Activated T-helper 2 cell treated with anti-CD3 and anti-CD28 coated beads, Interferon-gamma antibody, Interleukin-2, Interleukin-4, amounts not matched to agents 10 μg/mL and 5 μg/mL and 100 μg/mL, durations not matched to agents 14 hours and 24 hours and 36 hours (primary cell): ENCODE measurements around the gene AKT1. TPM values are rescaled to one million over a fixed set of nuclear protein-coding genes. Genes with fewer than 3 reads are reported as not detected.

Experiments
- DNase-seq: peaks from one replicate; pipeline ENCODE4 v3.0.0; 2021; ENCODE audit warnings: low spot score
- H3K27ac Mint-ChIP-seq: one replicate; pipeline ENCODE4 v1.8.0; 2021; ENCODE audit warnings: mixed read lengths
- H3K27me3 Mint-ChIP-seq: one replicate; pipeline ENCODE4 v1.8.0; 2021; ENCODE audit warnings: low read depth, mixed read lengths
- H3K36me3 Mint-ChIP-seq: one replicate; pipeline ENCODE4 v1.8.0; 2021; ENCODE audit warnings: low read depth, mixed read lengths
- H3K4me1 Mint-ChIP-seq: one replicate; pipeline ENCODE4 v1.8.0; 2021; ENCODE audit warnings: low read depth, mixed read lengths
- H3K4me3 Mint-ChIP-seq: one replicate; pipeline ENCODE4 v1.8.0; 2021; ENCODE audit warnings: low read depth, mild to moderate bottlenecking, moderate library complexity, mixed read lengths
- H3K9me3 Mint-ChIP-seq: one replicate; pipeline ENCODE4 v1.8.0; 2021; ENCODE audit warnings: mixed read lengths
- intact Hi-C: fragments of 100-400 bp; cut with micrococcal nuclease; formaldehyde crosslinking; loops from one replicate; pipeline ENCODE4 v1.15.1; 2023
- total RNA-seq: library from RNA; stranded (reverse); gene quantifications from 2 replicates; pipeline ENCODE4 v1.2.3, GENCODE V29; 2022

The AKT1 gene
- total RNA-seq, 1 donor from 2014 or later, result 145 TPM

- H3K4me1 Mint-ChIP-seq, result peaks cover 5% of the 10 kb centered on the region
- no peak overlapping the region for H3K4me3 Mint-ChIP-seq
- no peak for DNase-seq
- H3K27ac Mint-ChIP-seq, result no peak overlapping the region
- H3K36me3 Mint-ChIP-seq, result no peaks in the 10 kb centered on the region
- intact Hi-C loops, result no loop called here
- H3K9me3 Mint-ChIP-seq, result no peaks in the 10 kb centered on the region
- no peaks in the 10 kb centered on the region for H3K27me3 Mint-ChIP-seq
Measured at GRCh38 chr14:104744484-104744883, 51.1 kb downstream of the AKT1 start.

DNA sequence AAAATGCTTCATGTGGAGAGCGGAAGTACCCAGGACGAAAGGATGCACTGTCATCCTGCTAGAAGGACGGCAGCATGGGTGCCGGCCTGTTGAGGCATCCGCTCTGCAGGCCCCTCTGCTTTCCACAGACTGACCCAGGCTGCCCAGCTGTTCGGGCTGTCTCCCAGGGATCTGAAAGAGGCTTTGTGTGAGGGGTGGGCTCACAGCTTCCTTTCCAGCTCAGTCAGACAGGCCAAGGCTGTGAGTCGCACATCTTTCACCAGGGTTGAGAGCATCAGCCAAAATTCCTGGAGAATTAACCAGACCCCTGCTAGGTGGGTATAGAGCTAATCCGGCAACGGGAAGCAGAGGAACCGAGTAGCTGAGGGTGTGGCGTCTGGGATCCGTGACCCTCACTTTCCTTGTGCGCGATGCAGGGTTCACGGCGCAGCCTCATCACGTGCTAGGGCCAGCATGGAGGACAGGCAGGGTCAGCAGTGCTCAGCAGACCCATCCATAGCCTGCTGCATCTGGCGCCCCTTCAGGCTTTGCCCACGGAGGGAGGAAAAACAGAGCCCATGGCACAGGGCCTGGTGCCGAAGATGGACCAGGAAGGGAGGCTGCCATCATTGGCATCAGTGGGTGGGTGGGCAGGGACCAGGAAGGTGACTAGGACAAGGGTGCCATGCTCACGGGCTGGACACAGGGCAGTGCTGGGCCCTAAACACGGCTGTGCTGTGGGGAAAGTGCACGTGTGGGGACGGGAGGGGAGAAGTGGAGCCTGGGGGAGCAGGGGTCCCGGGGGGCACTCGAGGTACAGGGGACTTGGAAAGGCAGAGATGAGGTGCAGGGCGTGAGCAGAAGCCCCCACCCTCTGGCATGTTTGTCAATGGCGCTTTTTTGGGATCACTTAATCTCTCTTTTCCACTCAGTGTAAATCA is 51.8 kb downstream of the AKT1 start:
- Mint-ChIP-seq H3K27ac (no peak overlapping the region), H3K4me3 (no peak overlapping the region), H3K4me1 (peaks cover 5% of the 10 kb centered on the region), H3K36me3 (no peaks in the 10 kb centered on the region), H3K27me3 (no peaks in the 10 kb centered on the region), H3K9me3 (no peaks in the 10 kb centered on the region)
- intact Hi-C loops, result no loop called here
- no peak for DNase-seq

GRCh38 chr14:104742586-104743455 is 52.7 kb downstream of the AKT1 start:
- no peaks in the 10 kb centered on the region for H3K27me3 Mint-ChIP-seq

GRCh38 chr14:104741803-104742251 is 53.7 kb downstream of the AKT1 start:
- Mint-ChIP-seq H3K27ac (no peak overlapping the region), H3K27me3 (no peaks in the 10 kb centered on the region), H3K4me3 (no peak overlapping the region), H3K36me3 (no peaks in the 10 kb centered on the region), H3K9me3 (no peaks in the 10 kb centered on the region), H3K4me1 (peaks cover 5% of the 10 kb centered on the region)
- intact Hi-C loops, result no loop called here
- DNase-seq, result no peak

More at GRCh38 chr14:104742586-104743455, 52.7 kb downstream of the AKT1 start:
- no peak overlapping the region for H3K4me3 Mint-ChIP-seq
- no peaks in the 10 kb centered on the region for H3K36me3 Mint-ChIP-seq
- no peak overlapping the region for H3K27ac Mint-ChIP-seq
- peaks cover 5% of the 10 kb centered on the region for H3K4me1 Mint-ChIP-seq
- intact Hi-C loops, result no loop called here
- no peak for DNase-seq
- no peaks in the 10 kb centered on the region for H3K9me3 Mint-ChIP-seq

DNA sequence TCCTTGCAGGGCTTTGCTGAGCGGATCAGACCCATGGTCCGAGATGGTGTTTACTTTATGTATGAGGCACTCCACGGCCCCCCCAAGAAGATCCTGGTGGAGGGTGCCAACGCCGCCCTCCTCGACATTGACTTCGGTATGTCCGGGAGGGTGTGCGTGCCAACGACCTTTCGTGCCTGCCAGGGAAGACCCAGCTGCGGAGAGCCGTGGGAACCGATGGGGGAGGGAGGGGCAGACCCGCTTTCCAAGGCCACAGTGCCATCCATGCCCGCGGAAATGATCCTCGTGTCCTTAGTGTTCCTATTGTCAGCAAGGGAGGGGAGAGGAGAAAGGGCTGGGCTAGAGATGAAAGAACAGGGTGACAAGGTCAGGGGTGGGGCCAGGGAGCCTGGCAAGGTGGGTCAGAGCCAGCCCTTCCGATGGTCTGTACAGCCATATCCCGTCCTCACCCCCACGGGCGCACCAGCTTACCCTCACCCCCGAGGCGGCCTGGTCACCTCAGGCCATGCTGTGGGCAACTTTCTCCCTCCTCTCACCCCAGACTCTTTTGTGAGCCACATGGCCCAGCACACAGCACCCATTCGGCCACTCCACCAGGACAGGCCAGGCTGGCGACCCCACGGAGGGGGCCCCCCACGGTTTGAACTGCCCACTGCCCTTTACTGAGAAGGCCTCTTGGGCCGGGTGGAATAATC is 54.3 kb downstream of the AKT1 start:
- intact Hi-C loops, result no loop called here
- Mint-ChIP-seq H3K36me3 (no peaks in the 10 kb centered on the region), H3K4me3 (no peak overlapping the region), H3K9me3 (no peaks in the 10 kb centered on the region), H3K4me1 (peaks cover 5% of the 10 kb centered on the region), H3K27ac (no peak overlapping the region), H3K27me3 (no peaks in the 10 kb centered on the region)
- DNase-seq, result no peak

DNA sequence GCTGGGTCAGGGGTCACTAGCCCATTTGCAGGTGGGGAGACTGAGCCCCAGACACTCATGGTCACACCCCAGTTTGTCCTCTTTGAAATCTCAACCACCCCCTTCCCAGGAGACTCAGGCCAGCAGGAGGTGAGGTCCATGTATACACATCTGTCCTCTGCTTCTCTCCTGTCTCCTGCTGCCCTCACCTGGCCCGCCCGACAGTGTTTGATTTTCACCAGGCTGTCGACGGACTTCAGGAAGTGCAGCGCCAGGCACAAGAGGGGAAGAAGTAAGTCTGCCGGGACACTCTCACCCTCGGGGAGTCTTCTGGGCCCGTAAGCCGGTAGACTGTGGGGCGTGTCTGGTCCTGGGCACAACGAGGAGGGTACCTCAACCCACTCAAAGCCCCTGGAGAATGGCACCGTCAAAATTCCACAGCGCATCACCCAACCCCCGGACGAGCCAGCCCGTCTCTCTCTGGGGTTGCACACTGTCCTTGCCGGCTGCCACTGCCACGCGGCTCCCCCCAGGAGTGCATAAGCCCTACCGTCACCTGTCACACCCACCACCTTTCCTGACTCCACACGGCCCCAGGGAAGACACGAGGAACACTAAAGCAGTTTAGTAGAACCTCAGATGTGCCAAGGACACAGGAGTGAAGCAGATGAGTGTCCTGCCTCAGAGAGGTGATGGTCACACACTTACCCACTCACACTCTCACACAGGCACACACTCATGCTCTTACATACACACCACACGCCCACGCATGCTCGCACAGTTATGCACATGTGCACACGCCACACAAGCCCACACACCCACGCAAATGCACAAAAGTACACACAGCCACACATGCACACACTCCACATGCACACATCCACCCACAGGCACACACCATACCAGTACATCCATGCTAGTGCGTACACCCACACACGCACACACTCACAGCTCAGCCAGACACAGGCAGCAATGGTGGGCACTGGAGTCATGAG is 55.7 kb downstream of the AKT1 start:
- Mint-ChIP-seq H3K27ac (no peak overlapping the region), H3K4me1 (no peaks in the 10 kb centered on the region)

DNA sequence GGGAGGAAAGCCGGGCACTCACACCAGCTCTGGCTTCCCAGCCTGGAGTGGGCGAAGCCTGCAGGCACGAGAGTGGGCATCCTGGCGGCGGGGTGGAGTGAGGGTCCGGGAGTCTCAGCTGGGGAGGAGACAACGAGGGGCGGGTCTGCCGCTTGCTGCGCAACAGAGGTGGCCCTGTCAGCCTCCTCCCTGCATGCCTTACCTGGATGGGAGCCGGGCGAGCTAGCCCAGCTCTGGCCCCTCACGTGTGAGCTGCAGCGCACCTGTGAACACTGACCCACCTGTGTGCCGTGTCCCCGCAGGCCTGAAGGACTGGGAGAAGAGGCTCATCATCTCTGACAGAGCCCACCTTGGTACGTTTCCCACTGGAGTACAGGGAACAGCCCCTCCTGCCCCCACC is 56.5 kb downstream of the AKT1 start:
- no peak for DNase-seq
- no peaks in the 10 kb centered on the region for H3K4me1 Mint-ChIP-seq
- intact Hi-C loops, result no loop called here
- no peaks in the 10 kb centered on the region for H3K27me3 Mint-ChIP-seq
- no peaks in the 10 kb centered on the region for H3K36me3 Mint-ChIP-seq
- H3K9me3 Mint-ChIP-seq, result no peaks in the 10 kb centered on the region
- no peak overlapping the region for H3K4me3 Mint-ChIP-seq
- no peak overlapping the region for H3K27ac Mint-ChIP-seq

More for the DNA sequence above, 55.7 kb downstream of the AKT1 start:
- H3K9me3 Mint-ChIP-seq, result no peaks in the 10 kb centered on the region
- H3K4me3 Mint-ChIP-seq, result no peak overlapping the region
- no peaks in the 10 kb centered on the region for H3K36me3 Mint-ChIP-seq
- no peaks in the 10 kb centered on the region for H3K27me3 Mint-ChIP-seq
- intact Hi-C loops, result no loop called here
- no peak for DNase-seq

- Mint-ChIP-seq H3K9me3 (no peaks in the 10 kb centered on the region), H3K27ac (no peak overlapping the region), H3K36me3 (no peaks in the 10 kb centered on the region), H3K27me3 (no peaks in the 10 kb centered on the region), H3K4me3 (no peak overlapping the region), H3K4me1 (no peaks in the 10 kb centered on the region)
- intact Hi-C loops, result no loop called here
- no peak for DNase-seq
Measured at GRCh38 chr14:104738375-104739019, 57.1 kb downstream of the AKT1 start.

GRCh38 chr14:104735830-104736642 is 59.5 kb downstream of the AKT1 start:
- no peak overlapping the region for H3K27ac Mint-ChIP-seq
- H3K4me1 Mint-ChIP-seq, result no peaks in the 10 kb centered on the region
- H3K27me3 Mint-ChIP-seq, result no peaks in the 10 kb centered on the region
- no peak overlapping the region for H3K4me3 Mint-ChIP-seq
- intact Hi-C loops, result no loop called here
- no peaks in the 10 kb centered on the region for H3K9me3 Mint-ChIP-seq
- H3K36me3 Mint-ChIP-seq, result no peaks in the 10 kb centered on the region
- no peak for DNase-seq

GRCh38 chr14:104734991-104735779 is 60.4 kb downstream of the AKT1 start:
- H3K27ac Mint-ChIP-seq, result no peak overlapping the region
- DNase-seq, result no peak

More at GRCh38 chr14:104734991-104735779, 60.4 kb downstream of the AKT1 start:
- H3K4me1 Mint-ChIP-seq, result no peaks in the 10 kb centered on the region
- no peaks in the 10 kb centered on the region for H3K27me3 Mint-ChIP-seq
- no peaks in the 10 kb centered on the region for H3K36me3 Mint-ChIP-seq
- no peaks in the 10 kb centered on the region for H3K9me3 Mint-ChIP-seq
- intact Hi-C loops, result no loop called here
- no peak overlapping the region for H3K4me3 Mint-ChIP-seq
